OCI-LY1 (cell line): Measurements from ENCODE around the gene THRA.

Experiments
- EZH2 ChIP-seq: fragments of 200-600 bp; sonication (generic), shearing (Covaris generic); IDR thresholded peaks from 2 replicates; pipeline ENCODE4 v1.8.0; 2017; ENCODE audit warnings: borderline replicate concordance, mixed run types, mild to moderate bottlenecking, antibody characterized with exemption, low read length, moderate library complexity, mixed read lengths
- TF ChIP-seq, protein P1 (sequence below): fragments of 200-600 bp; sonication (generic), shearing (Covaris generic); IDR thresholded peaks from 2 replicates; pipeline ENCODE4 v1.5.1; 2017; ENCODE audit warnings: mild to moderate bottlenecking, antibody characterized with exemption, low read length, moderate library complexity, mixed read lengths

DNA sequence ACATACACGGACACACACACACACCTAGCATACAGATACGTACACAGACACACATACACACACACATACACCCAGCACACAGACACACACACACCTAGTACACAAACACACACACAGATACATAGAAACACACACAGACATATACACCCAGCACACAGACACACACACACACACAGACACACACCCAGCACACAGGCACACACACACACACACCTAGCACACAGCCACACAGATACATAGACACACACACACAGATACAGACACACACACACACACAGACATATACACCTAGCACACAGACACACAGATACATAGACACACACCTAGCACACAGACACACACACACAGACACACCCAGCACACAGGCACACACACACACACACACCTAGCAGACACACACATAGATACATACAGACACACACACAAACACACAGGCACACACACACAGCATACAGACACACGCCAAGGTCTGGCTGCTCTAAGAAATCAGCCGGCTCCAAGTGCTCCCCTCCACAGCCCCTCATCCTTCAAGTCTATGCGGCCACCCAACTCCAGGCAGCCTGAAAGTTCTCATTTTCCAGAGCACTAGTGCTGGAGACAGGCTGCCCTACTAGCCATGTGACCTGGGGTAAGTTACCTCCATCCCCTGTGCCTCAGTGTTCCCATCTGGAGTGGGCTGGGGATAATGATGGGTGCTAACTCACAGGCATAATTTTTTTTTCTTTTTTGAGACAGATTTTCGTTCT is 24.5 kb downstream of the THRA start:
- TF ChIP-seq, protein P1, sequence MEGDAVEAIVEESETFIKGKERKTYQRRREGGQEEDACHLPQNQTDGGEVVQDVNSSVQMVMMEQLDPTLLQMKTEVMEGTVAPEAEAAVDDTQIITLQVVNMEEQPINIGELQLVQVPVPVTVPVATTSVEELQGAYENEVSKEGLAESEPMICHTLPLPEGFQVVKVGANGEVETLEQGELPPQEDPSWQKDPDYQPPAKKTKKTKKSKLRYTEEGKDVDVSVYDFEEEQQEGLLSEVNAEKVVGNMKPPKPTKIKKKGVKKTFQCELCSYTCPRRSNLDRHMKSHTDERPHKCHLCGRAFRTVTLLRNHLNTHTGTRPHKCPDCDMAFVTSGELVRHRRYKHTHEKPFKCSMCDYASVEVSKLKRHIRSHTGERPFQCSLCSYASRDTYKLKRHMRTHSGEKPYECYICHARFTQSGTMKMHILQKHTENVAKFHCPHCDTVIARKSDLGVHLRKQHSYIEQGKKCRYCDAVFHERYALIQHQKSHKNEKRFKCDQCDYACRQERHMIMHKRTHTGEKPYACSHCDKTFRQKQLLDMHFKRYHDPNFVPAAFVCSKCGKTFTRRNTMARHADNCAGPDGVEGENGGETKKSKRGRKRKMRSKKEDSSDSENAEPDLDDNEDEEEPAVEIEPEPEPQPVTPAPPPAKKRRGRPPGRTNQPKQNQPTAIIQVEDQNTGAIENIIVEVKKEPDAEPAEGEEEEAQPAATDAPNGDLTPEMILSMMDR, result no peak
- TF ChIP-seq EZH2, result no peak
